ENCODE data around the gene CRELD2. TPM values are rescaled to one million over a fixed set of nuclear protein-coding genes. Genes with fewer than 3 reads are reported as not detected.
A peak's percentile ranks its signal among the peaks of the same experiment; 100 is the strongest.

The CRELD2 gene
- total and polyA plus RNA-seq, 2 of the 13 experiments (the other 11 are each of a cell fraction or from before 2014, with no cell fraction given) = 17.2 to 44.7 TPM

- TF ChIP-seq GZF1 (CRISPR knock-in tag; IDR thresholded peaks at IDR 0.05) (no peak), ZNF451 (CRISPR knock-in tag; IDR thresholded peaks at IDR 0.05) (no peak), CCAR2 (optimal IDR thresholded peaks at IDR 0.05; ENCODE audit: low read depth, low read length) (no peak), NFIB (CRISPR knock-in tag; IDR thresholded peaks at IDR 0.05; ENCODE audit: borderline replicate concordance) (no peak), KAT7 (CRISPR knock-in tag; IDR thresholded peaks at IDR 0.05; ENCODE audit: borderline replicate concordance) (peak; percentile 66; the same call in 1 of the 2 replicates), TARDBP (CRISPR knock-in tag; IDR thresholded peaks at IDR 0.05) (peak; percentile 29; the same call in 1 of the 2 replicates), E2F2 (CRISPR knock-in tag; IDR thresholded peaks at IDR 0.05; ENCODE audit: borderline replicate concordance) (no peak), XRCC5 (optimal IDR thresholded peaks at IDR 0.05; ENCODE audit: low read length) (no peak), ZNF747 (CRISPR knock-in tag; IDR thresholded peaks at IDR 0.05; ENCODE audit: borderline replicate concordance) (peak; percentile 34; the same call in 1 of the 2 replicates), BRD4 (CRISPR knock-in tag; IDR thresholded peaks at IDR 0.05) (no peak), ZFP36 (IDR thresholded peaks at IDR 0.05; ENCODE audit: borderline replicate concordance, low read depth, low read length, partially characterized antibody) (no peak), HDAC1 (CRISPR knock-in tag; IDR thresholded peaks at IDR 0.05) (peak; percentile 62), IRF2 (CRISPR knock-in tag; IDR thresholded peaks at IDR 0.05) (peak; percentile 59; the same call in 1 of the 2 replicates), ZNF816 (CRISPR knock-in tag; IDR thresholded peaks at IDR 0.05; ENCODE audit: borderline replicate concordance) (no peak), NRL (CRISPR knock-in tag; IDR thresholded peaks at IDR 0.05; ENCODE audit: borderline replicate concordance) (no peak; the same call in 1 of the 2 replicates), ZNF558 (CRISPR knock-in tag; IDR thresholded peaks at IDR 0.05; ENCODE audit: borderline replicate concordance) (no peak), RXRA (CRISPR knock-in tag; IDR thresholded peaks at IDR 0.05) (peak; percentile 97), ARNT (IDR thresholded peaks at IDR 0.05) (no peak), LRRFIP1 (CRISPR knock-in tag; conservative IDR thresholded peaks at IDR 0.05) (no peak)
- TF ChIP-seq, protein P1, sequence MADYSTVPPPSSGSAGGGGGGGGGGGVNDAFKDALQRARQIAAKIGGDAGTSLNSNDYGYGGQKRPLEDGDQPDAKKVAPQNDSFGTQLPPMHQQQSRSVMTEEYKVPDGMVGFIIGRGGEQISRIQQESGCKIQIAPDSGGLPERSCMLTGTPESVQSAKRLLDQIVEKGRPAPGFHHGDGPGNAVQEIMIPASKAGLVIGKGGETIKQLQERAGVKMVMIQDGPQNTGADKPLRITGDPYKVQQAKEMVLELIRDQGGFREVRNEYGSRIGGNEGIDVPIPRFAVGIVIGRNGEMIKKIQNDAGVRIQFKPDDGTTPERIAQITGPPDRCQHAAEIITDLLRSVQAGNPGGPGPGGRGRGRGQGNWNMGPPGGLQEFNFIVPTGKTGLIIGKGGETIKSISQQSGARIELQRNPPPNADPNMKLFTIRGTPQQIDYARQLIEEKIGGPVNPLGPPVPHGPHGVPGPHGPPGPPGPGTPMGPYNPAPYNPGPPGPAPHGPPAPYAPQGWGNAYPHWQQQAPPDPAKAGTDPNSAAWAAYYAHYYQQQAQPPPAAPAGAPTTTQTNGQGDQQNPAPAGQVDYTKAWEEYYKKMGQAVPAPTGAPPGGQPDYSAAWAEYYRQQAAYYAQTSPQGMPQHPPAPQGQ (CRISPR knock-in tag; IDR thresholded peaks at IDR 0.05; ENCODE audit: borderline replicate concordance) = no peak
- TF ChIP-seq, protein P2, sequence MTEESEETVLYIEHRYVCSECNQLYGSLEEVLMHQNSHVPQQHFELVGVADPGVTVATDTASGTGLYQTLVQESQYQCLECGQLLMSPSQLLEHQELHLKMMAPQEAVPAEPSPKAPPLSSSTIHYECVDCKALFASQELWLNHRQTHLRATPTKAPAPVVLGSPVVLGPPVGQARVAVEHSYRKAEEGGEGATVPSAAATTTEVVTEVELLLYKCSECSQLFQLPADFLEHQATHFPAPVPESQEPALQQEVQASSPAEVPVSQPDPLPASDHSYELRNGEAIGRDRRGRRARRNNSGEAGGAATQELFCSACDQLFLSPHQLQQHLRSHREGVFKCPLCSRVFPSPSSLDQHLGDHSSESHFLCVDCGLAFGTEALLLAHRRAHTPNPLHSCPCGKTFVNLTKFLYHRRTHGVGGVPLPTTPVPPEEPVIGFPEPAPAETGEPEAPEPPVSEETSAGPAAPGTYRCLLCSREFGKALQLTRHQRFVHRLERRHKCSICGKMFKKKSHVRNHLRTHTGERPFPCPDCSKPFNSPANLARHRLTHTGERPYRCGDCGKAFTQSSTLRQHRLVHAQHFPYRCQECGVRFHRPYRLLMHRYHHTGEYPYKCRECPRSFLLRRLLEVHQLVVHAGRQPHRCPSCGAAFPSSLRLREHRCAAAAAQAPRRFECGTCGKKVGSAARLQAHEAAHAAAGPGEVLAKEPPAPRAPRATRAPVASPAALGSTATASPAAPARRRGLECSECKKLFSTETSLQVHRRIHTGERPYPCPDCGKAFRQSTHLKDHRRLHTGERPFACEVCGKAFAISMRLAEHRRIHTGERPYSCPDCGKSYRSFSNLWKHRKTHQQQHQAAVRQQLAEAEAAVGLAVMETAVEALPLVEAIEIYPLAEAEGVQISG (CRISPR knock-in tag; IDR thresholded peaks at IDR 0.05) = peak; percentile 57
These were observed 17.9 kb downstream of the CRELD2 start (continued) for GRCh38 chr22:49936018-49936972.

Data from HepG2 (cell line).